A549 (cell line): ENCODE results near the gene ATG4B.

ENCODE experiments used
- CTCF ChIP-seq: fragments of >200 bp; sonication (Bioruptor Twin); formaldehyde crosslinking; IDR thresholded peaks from 3 replicates; pipeline ENCODE4 v1.5.1; 2016
- MAX ChIP-seq: IDR thresholded peaks from 2 replicates; pipeline ENCODE4 v1.6.1; 2012
- POLR2A ChIP-seq: IDR thresholded peaks from 2 replicates; pipeline ENCODE4 v1.6.1; 2012; ENCODE audit warnings: mild to moderate bottlenecking, low read length
- REST ChIP-seq: fragments of 200-600 bp; sonication (generic); IDR thresholded peaks from 2 replicates; pipeline ENCODE4 v1.6.1; 2016; ENCODE audit warnings: antibody characterized with exemption, mild to moderate bottlenecking, moderate library complexity

GRCh38 chr2:241659150-241659739 is 21.8 kb downstream of the ATG4B start:
- TF ChIP-seq POLR2A (no peak), CTCF (peak; percentile 64), REST (no peak), MAX (no peak)
